ENCODE measurements around the gene XXYLT1.

DNA sequence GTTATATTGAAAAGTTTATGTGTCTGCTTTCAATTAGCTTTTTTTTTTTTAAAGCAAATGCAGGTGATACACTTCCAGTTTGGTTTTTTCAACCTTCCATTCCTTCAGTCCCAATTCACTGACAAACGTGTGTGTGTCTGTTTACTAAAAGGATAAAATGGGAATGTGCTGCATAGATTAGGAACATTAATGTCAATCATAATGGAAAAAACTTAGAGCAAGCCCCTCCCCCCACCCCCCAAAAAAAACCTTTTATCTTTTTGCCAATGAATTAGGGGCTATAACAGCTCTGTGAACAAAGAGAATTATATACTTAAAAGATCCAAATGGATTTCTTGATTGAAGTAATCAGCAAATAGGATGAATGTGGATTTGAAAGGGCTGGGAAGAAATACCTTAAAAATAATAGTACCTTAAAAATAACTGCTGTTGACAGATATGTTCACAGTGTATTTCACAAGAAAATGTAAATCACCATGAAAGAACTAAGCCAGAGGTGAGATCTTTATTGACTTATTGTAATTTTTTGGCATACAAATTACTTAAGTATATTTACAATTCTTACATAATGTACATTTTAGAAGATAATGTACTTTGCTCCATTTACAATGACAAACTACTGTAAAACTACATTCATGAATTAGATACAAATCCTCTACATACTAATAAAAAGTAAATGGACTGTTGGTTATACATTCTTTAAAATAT is 3.5 kb upstream of the XXYLT1 start:
- TF ChIP-seq, protein P1, sequence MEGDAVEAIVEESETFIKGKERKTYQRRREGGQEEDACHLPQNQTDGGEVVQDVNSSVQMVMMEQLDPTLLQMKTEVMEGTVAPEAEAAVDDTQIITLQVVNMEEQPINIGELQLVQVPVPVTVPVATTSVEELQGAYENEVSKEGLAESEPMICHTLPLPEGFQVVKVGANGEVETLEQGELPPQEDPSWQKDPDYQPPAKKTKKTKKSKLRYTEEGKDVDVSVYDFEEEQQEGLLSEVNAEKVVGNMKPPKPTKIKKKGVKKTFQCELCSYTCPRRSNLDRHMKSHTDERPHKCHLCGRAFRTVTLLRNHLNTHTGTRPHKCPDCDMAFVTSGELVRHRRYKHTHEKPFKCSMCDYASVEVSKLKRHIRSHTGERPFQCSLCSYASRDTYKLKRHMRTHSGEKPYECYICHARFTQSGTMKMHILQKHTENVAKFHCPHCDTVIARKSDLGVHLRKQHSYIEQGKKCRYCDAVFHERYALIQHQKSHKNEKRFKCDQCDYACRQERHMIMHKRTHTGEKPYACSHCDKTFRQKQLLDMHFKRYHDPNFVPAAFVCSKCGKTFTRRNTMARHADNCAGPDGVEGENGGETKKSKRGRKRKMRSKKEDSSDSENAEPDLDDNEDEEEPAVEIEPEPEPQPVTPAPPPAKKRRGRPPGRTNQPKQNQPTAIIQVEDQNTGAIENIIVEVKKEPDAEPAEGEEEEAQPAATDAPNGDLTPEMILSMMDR (conservative IDR thresholded peaks at IDR 0.05; ENCODE audit: low read depth, low read length): no peak
- TF ChIP-seq BHLHE40 (IDR thresholded peaks at IDR 0.05; ENCODE audit: low read depth, low read length) (no peak), POLR2A (IDR thresholded peaks at IDR 0.05; ENCODE audit: low read depth, low read length) (no peak), MAFK (IDR thresholded peaks at IDR 0.05; ENCODE audit: low read depth, low read length) (no peak), CHD1 (IDR thresholded peaks at IDR 0.05; ENCODE audit: low read depth, low read length) (no peak), RFX5 (IDR thresholded peaks at IDR 0.05; ENCODE audit: low read depth, low read length) (no peak)
- TF ChIP-seq, protein P2, sequence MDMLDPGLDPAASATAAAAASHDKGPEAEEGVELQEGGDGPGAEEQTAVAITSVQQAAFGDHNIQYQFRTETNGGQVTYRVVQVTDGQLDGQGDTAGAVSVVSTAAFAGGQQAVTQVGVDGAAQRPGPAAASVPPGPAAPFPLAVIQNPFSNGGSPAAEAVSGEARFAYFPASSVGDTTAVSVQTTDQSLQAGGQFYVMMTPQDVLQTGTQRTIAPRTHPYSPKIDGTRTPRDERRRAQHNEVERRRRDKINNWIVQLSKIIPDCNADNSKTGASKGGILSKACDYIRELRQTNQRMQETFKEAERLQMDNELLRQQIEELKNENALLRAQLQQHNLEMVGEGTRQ (IDR thresholded peaks at IDR 0.05; ENCODE audit: low read depth, low read length): no peak
- TF ChIP-seq, protein P3, sequence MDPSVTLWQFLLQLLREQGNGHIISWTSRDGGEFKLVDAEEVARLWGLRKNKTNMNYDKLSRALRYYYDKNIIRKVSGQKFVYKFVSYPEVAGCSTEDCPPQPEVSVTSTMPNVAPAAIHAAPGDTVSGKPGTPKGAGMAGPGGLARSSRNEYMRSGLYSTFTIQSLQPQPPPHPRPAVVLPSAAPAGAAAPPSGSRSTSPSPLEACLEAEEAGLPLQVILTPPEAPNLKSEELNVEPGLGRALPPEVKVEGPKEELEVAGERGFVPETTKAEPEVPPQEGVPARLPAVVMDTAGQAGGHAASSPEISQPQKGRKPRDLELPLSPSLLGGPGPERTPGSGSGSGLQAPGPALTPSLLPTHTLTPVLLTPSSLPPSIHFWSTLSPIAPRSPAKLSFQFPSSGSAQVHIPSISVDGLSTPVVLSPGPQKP (IDR thresholded peaks at IDR 0.05; ENCODE audit: borderline replicate concordance, low read depth, low read length): no peak

Measured in IMR-90 (cell line).